Liver (tissue), 3 donors: Measurements from ENCODE around the gene TAF5.

Experiments
- CTCF ChIP-seq: fragments of 150-350 bp; IDR thresholded peaks from 2 replicates; pipeline ENCODE4 v1.5.1; 2017; ENCODE audit warnings: improper control_type of control experiment, low read depth, low read length; ENCODE audit not compliant: missing input control
- GABPA ChIP-seq, 2 donors: IDR thresholded peaks in 1 of 2; conservative IDR thresholded peaks in 1 of 2; 2 replicates each; pipeline ENCODE4 v1.6.1; 2016; ENCODE audit warnings: antibody characterized with exemption in 2 of 2, mild to moderate bottlenecking in 1 of 2, moderate library complexity in 1 of 2
- HNF4A ChIP-seq, 2 donors: conservative IDR thresholded peaks; 2 replicates each; pipeline ENCODE4 v1.6.1; 2016; ENCODE audit warnings: antibody characterized with exemption in 2 of 2, mild to moderate bottlenecking in 2 of 2
- JUND ChIP-seq, 2 donors: IDR thresholded peaks; 2 replicates each; pipeline ENCODE4 v1.6.1; 2016; ENCODE audit warnings: antibody characterized with exemption in 2 of 2
- MAX ChIP-seq: IDR thresholded peaks from 2 replicates; pipeline ENCODE4 v1.6.1; 2016; ENCODE audit warnings: antibody characterized with exemption
- RAD21 ChIP-seq, 2 donors: IDR thresholded peaks; 2 replicates each; pipeline ENCODE4 v1.6.1; 2016; ENCODE audit warnings: antibody characterized with exemption in 2 of 2, mild to moderate bottlenecking in 2 of 2
- RXRA ChIP-seq, 2 donors: IDR thresholded peaks; 2 replicates each; pipeline ENCODE4 v1.6.1; 2017 to 2018; ENCODE audit warnings: antibody characterized with exemption in 2 of 2, mild to moderate bottlenecking in 1 of 2
- TAF1 ChIP-seq: conservative IDR thresholded peaks from 2 replicates; pipeline ENCODE4 v1.6.1; 2016; ENCODE audit warnings: antibody characterized with exemption, mild to moderate bottlenecking
- ZBTB33 ChIP-seq: IDR thresholded peaks from 2 replicates; pipeline ENCODE4 v1.6.1; 2016; ENCODE audit warnings: antibody characterized with exemption
- donor health status: healthy.
- donor health status: healthy.

GRCh38 chr10:103353281-103353680, 14.5 kb upstream of the TAF5 start:
- TF ChIP-seq MAX: no peak
- no peak for TF ChIP-seq CTCF
- TF ChIP-seq HNF4A (conservative IDR thresholded peaks at IDR 0.05): no peak
- TF ChIP-seq TAF1: no peak
- no peak for TF ChIP-seq RXRA (IDR thresholded peaks at IDR 0.05)
- TF ChIP-seq ZBTB33: no peak
- TF ChIP-seq GABPA (IDR thresholded peaks at IDR 0.05 in 1 of 2, conservative IDR thresholded peaks at IDR 0.05 in 1 of 2): no peak
- TF ChIP-seq JUND (IDR thresholded peaks at IDR 0.05): no peak
- no peak for TF ChIP-seq RAD21 (IDR thresholded peaks at IDR 0.05)
